Caco-2 (cell line): Measurements from ENCODE around the gene NBAS. TPM values are rescaled to one million over a fixed set of nuclear protein-coding genes. Genes with fewer than 3 reads are reported as not detected.

Source experiments
- BruUV-seq: library from RNA; stranded (reverse); fragments of 400-500 nt; replicated peaks from 2 replicates; lab custom pipeline; 2021; lab: Mats Ljungman, UMichigan
- CTCF ChIA-PET: fragments of 300-600 bp; sonication (Branson Sonifier 250); formaldehyde crosslinking; loops from one replicate; lab custom pipeline; 2022; ENCODE audit warnings: antibody characterized with exemption; lab: Charles Lee
- POLR2A ChIA-PET: fragments of 300-600 bp; sonication (Branson Sonifier 250); formaldehyde crosslinking; loops from one replicate; lab custom pipeline; 2022; ENCODE audit warnings: antibody characterized with exemption; lab: Charles Lee
- DNase-seq, 2 experiments: peaks; one replicate each; pipeline versions ENCODE4 v3.0.0 to v3.0.0-alpha.2; 2020 to 2022
- H3K27me3 ChIP-seq: replicated peaks from 2 replicates; pipeline ENCODE4 v1.6.0; 2011; ENCODE audit warnings: low read length; ENCODE audit not compliant: control insufficient read depth, insufficient read depth
- H3K36me3 ChIP-seq: 2 replicates; pipeline ENCODE4 v1.5.1; 2011; ENCODE audit warnings: low read length; ENCODE audit not compliant: control insufficient read depth, insufficient read depth
- H3K4me1 ChIP-seq: fragments of 250-450 bp; sonication (Bioruptor Pico); 2 replicates; pipeline ENCODE4 v1.5.1; 2020; ENCODE audit warnings: mild to moderate bottlenecking
- H3K4me3 ChIP-seq: 2 replicates; pipeline ENCODE4 v1.5.1; 2011; ENCODE audit warnings: low read depth, mild to moderate bottlenecking, control low read depth, low read length
- H3K9me3 ChIP-seq: fragments of 250-450 bp; sonication (Bioruptor Pico); 2 replicates; pipeline ENCODE4 v1.5.1; 2020; ENCODE audit warnings: mild to moderate bottlenecking, moderate library complexity
- H3K27ac Mint-ChIP-seq: one replicate; pipeline ENCODE4 v1.8.0; 2022; ENCODE audit warnings: mixed read lengths; ENCODE audit not compliant: unreplicated experiment
- H3K27me3 Mint-ChIP-seq: one replicate; pipeline ENCODE4 v1.8.0; 2022; ENCODE audit warnings: mixed read lengths; ENCODE audit not compliant: insufficient read depth, unreplicated experiment
- H3K36me3 Mint-ChIP-seq: one replicate; pipeline ENCODE4 v1.8.0; 2022; ENCODE audit warnings: mild to moderate bottlenecking, mixed read lengths; ENCODE audit not compliant: insufficient read depth, unreplicated experiment
- H3K4me1 Mint-ChIP-seq: one replicate; pipeline ENCODE4 v1.8.0; 2022; ENCODE audit warnings: low read depth, mixed read lengths; ENCODE audit not compliant: unreplicated experiment
- H3K4me3 Mint-ChIP-seq: one replicate; pipeline ENCODE4 v1.8.0; 2022; ENCODE audit warnings: mild to moderate bottlenecking, moderate library complexity, mixed read lengths; ENCODE audit not compliant: unreplicated experiment
- H3K9me3 Mint-ChIP-seq: one replicate; pipeline ENCODE4 v1.8.0; 2022; ENCODE audit warnings: mixed read lengths; ENCODE audit not compliant: unreplicated experiment
- intact Hi-C: fragments of 100-400 bp; cut with micrococcal nuclease; formaldehyde crosslinking; loops from one replicate; pipeline ENCODE4 v1.10.0; 2022; ENCODE audit not compliant: unreplicated experiment
- total RNA-seq: library from RNA; stranded (reverse); gene quantifications from 2 replicates; pipeline ENCODE4 v1.2.3, GENCODE V29; 2022
- TF ChIP-seq, protein P1 (sequence below), 2 experiments: fragments of 200-600 bp in 1 of 2; IDR thresholded peaks; 1 replicate in 1 of 2; 2 replicates in 1 of 2; pipeline versions ENCODE4 v1.5.1 to v1.8.0; 2011 to 2022; ENCODE audit warnings: antibody characterized with exemption in 1 of 2, control low read depth in 1 of 2, inconsistent platforms in 1 of 2, low read depth in 1 of 2, low read length in 1 of 2, mild to moderate bottlenecking in 1 of 2, moderate library complexity in 1 of 2; ENCODE audit not compliant: insufficient read depth in 1 of 2, severe bottlenecking in 1 of 2, unreplicated experiment in 1 of 2

NBAS gene
- total RNA-seq, 1 experiment from 2014 or later = 31.1 TPM

DNA sequence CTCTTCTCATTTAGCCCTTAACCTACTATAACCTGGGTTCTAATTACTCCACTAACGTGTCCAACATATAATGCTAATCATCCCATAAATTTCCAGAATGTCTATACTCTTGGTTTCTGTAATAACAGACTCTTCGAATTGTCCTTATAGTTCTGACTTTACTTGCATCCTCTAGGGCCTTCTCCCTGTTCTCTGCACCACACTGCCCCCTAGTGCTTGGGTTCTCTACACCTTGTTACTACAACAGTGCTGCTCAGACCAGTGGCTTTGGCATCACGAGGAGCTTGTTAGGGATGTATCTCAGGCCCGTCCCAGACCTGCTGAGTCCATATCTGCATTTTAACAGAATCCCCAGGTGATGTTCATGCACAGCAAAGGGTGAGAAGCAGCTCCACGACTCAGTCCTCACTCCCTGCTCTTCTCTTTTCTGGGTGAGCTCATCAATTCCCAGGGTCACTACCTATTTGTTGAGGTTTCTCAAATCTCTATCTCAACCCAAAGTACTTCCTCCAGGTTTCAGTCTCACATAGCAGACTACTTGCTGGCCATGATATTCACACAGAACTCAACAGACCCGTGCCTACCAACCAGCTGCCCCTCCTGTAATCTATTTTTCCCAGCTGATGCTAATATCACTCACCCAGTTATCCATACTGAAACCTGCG, 16.1 kb upstream of the NBAS start:
- CTCF ChIA-PET = interaction anchor here (0.6 to 1.8 kb wide), 18 partner anchors 8 to 689 kb away, joined by 3 to 20 read pairs (median 3); partner anchors contain the start of genes DDX1 and NBAS
- H3K4me3 Mint-ChIP-seq = no peak overlapping the region
- TF ChIP-seq, protein P1, sequence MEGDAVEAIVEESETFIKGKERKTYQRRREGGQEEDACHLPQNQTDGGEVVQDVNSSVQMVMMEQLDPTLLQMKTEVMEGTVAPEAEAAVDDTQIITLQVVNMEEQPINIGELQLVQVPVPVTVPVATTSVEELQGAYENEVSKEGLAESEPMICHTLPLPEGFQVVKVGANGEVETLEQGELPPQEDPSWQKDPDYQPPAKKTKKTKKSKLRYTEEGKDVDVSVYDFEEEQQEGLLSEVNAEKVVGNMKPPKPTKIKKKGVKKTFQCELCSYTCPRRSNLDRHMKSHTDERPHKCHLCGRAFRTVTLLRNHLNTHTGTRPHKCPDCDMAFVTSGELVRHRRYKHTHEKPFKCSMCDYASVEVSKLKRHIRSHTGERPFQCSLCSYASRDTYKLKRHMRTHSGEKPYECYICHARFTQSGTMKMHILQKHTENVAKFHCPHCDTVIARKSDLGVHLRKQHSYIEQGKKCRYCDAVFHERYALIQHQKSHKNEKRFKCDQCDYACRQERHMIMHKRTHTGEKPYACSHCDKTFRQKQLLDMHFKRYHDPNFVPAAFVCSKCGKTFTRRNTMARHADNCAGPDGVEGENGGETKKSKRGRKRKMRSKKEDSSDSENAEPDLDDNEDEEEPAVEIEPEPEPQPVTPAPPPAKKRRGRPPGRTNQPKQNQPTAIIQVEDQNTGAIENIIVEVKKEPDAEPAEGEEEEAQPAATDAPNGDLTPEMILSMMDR (IDR thresholded peaks at IDR 0.05; ENCODE audit: insufficient read depth in 1 of 2, low read depth in 1 of 2, low read length in 1 of 2, severe bottlenecking in 1 of 2, unreplicated experiment in 1 of 2) = peak; percentile 76 to 95
- H3K4me1 Mint-ChIP-seq = no peaks in the 10 kb centered on the region
- H3K27ac Mint-ChIP-seq = no peak overlapping the region
- Histone ChIP-seq H3K4me3 (no peak overlapping the region), H3K4me1 (no peaks in the 10 kb centered on the region), H3K36me3 (no peaks in the 10 kb centered on the region), H3K9me3 (no peaks in the 10 kb centered on the region), H3K27me3 (no peaks in the 10 kb centered on the region)
- POLR2A ChIA-PET = no interaction called here
- DNase-seq = peak; percentile 90 to 92
- peaks cover 3% of the 10 kb centered on the region for H3K27me3 Mint-ChIP-seq
- no peaks in the 10 kb centered on the region for H3K36me3 Mint-ChIP-seq
- intact Hi-C loops = loop anchor here (1.0 to 5.0 kb wide), 4 partner anchors 146 to 672 kb away; no protein-coding TSS in a partner anchor
- H3K9me3 Mint-ChIP-seq = no peaks in the 10 kb centered on the region
- no TSS peak for BruUV-seq

DNA sequence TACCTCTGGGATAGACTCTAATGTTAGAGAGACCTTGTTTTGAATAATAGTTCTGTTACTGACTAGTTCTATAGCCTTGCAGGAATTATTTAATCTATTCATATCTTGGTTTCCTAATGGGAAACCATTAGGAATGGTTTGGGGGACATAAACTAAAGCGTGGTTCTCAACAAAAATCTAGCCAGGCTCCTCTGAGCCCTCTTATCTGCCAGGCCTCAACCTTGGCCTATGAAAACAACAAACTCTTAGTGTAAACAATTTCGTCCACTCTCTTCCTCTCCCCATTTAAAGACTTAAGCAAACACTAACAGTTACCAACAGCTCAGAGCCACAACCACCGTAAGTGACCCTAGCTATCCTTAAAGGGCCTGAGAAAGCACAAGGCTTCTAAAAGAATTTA, 10.6 kb upstream of the NBAS start:
- Mint-ChIP-seq H3K36me3 (no peaks in the 10 kb centered on the region), H3K27me3 (no peaks in the 10 kb centered on the region), H3K27ac (no peak overlapping the region), H3K4me3 (no peak overlapping the region), H3K4me1 (no peaks in the 10 kb centered on the region), H3K9me3 (no peaks in the 10 kb centered on the region)
- Histone ChIP-seq H3K36me3 (no peaks in the 10 kb centered on the region), H3K4me3 (no peak overlapping the region), H3K4me1 (no peaks in the 10 kb centered on the region), H3K9me3 (no peaks in the 10 kb centered on the region), H3K27me3 (no peaks in the 10 kb centered on the region; the same call in 1 of the 2 replicates)
- CTCF ChIA-PET = interaction anchor here (0.5 kb wide), 1 partner anchor 10 kb away, joined by 3 read pairs; no protein-coding TSS in a partner anchor
- intact Hi-C loops = no loop called here
- BruUV-seq = no TSS peak
- TF ChIP-seq, protein P1 (IDR thresholded peaks at IDR 0.05; ENCODE audit: insufficient read depth in 1 of 2, low read depth in 1 of 2, low read length in 1 of 2, severe bottlenecking in 1 of 2, unreplicated experiment in 1 of 2) = no peak
- no peak for DNase-seq
- POLR2A ChIA-PET = no interaction called here

- CTCF ChIA-PET = no interaction called here
- no peak overlapping the region for H3K27ac Mint-ChIP-seq
- no peaks in the 10 kb centered on the region for H3K9me3 Mint-ChIP-seq
- no peaks in the 10 kb centered on the region; the same call in 1 of the 2 replicates for H3K27me3 ChIP-seq
- no peak for DNase-seq
- H3K4me3 Mint-ChIP-seq = no peak overlapping the region
- no peaks in the 10 kb centered on the region for H3K27me3 Mint-ChIP-seq
- no peaks in the 10 kb centered on the region for H3K4me1 Mint-ChIP-seq
- no peaks in the 10 kb centered on the region for H3K9me3 ChIP-seq
- POLR2A ChIA-PET = no interaction called here
- no TSS peak for BruUV-seq
- TF ChIP-seq, protein P1 (IDR thresholded peaks at IDR 0.05; ENCODE audit: insufficient read depth in 1 of 2, low read depth in 1 of 2, low read length in 1 of 2, severe bottlenecking in 1 of 2, unreplicated experiment in 1 of 2) = no peak
- no peaks in the 10 kb centered on the region for H3K36me3 ChIP-seq
- H3K36me3 Mint-ChIP-seq = no peaks in the 10 kb centered on the region
- intact Hi-C loops = no loop called here
- no peaks in the 10 kb centered on the region for H3K4me1 ChIP-seq
- H3K4me3 ChIP-seq = no peak overlapping the region
Measured at GRCh38 chr2:15570104-15570503, 9.0 kb upstream of the NBAS start.
